Stimulated activated CD4-positive, alpha-beta T cell treated with anti-CD3 and anti-CD28 coated beads, Interleukin-4, amount 100 ng/mL, for 24 hours (primary cell): ENCODE results near the gene PCDHA13.
"Not testable (repeated sequence)": the region's sequence is repeated elsewhere in the genome, so short reads cannot be mapped to it uniquely, and the experiment has no call there.

Source experiments
- DNase-seq: peaks from one replicate; pipeline ENCODE4 v3.0.0-alpha.2; 2020

Gene PCDHA13

GRCh38 chr5:140870221-140871201 lies 11.4 kb upstream of the PCDHA13 start:
- no peak for DNase-seq

- DNase-seq: no peak
Measured at GRCh38 chr5:140875085-140876065, 6.5 kb upstream of the PCDHA13 start, which contains the start of gene PCDHA12. PCDHA12 (plus strand) TSS chr5:140875308; CDS start chr5:140875473, 165 bp downstream.

GRCh38 chr5:140876541-140877261 lies 5.2 kb upstream of the PCDHA13 start:
- not testable (repeated sequence) for DNase-seq

- no peak for DNase-seq
Measured at GRCh38 chr5:140877262-140877581, 4.7 kb upstream of the PCDHA13 start.

GRCh38 chr5:140882591-140882899 lies 621 bp downstream of the PCDHA13 start:
- DNase-seq: no peak

GRCh38 chr5:140883373-140883772 lies 1.4 kb downstream of the PCDHA13 start:
- DNase-seq: no peak

GRCh38 chr5:140883927-140884697 lies 2.2 kb downstream of the PCDHA13 start:
- DNase-seq: no peak

GRCh38 chr5:140916325-140916724 lies 34.4 kb downstream of the PCDHA13 start:
- DNase-seq: no peak

GRCh38 chr5:140923601-140924000 lies 41.7 kb downstream of the PCDHA13 start:
- DNase-seq: no peak

- DNase-seq: no peak
Measured at GRCh38 chr5:140925806-140926442, 44.0 kb downstream of the PCDHA13 start, which contains the start of gene PCDHAC1. PCDHAC1 (plus strand) TSS chr5:140926299; CDS start chr5:140926893, 594 bp downstream.

- DNase-seq: peak; percentile 9
Measured at GRCh38 chr5:140926443-140927227, 44.7 kb downstream of the PCDHA13 start.

- no peak for DNase-seq
Measured at GRCh38 chr5:140927228-140927573, 45.3 kb downstream of the PCDHA13 start.
